Superior temporal gyrus (tissue), 1 donor: ENCODE measurements around the gene MARCO.
"Not testable (repeated sequence)": the region's sequence is repeated elsewhere in the genome, so short reads cannot be mapped to it uniquely, and the experiment has no call there.

ENCODE experiments used
- DNase-seq: peaks from one replicate; pipeline ENCODE4 v3.0.0-alpha.2; 2016; ENCODE audit errors: extremely low spot score

MARCO gene

GRCh38 chr2:119037922-119038321 is 95.9 kb downstream of the MARCO start:
- DNase-seq = not testable (repeated sequence)

GRCh38 chr2:119040730-119041129 is 98.7 kb downstream of the MARCO start:
- no peak for DNase-seq
